ENCODE measurements around the gene KRTAP25-1. TPM values are rescaled to one million over a fixed set of nuclear protein-coding genes. Genes with fewer than 3 reads are reported as not detected.

Gene KRTAP25-1
- total and polyA plus RNA-seq, 2 of the 8 experiments (the other 6 are each of a cell fraction or from before 2014, with no cell fraction given) = not detected

GRCh38 chr21:30337276-30337744, 48.0 kb upstream of the KRTAP25-1 start, which contains the start of gene KRTAP27-1:
KRTAP27-1 (minus strand) TSS chr21:30337694; CDS start chr21:30337668, 26 bp downstream.
- Histone ChIP-seq H2AK5ac (ENCODE audit: low read depth, low read length) (no peak within 1 kb of the TSS), H2BK20ac (ENCODE audit: low read length) (no peak within 1 kb of the TSS), H3K27ac (ENCODE audit: low read depth, low read length) (no peak within 1 kb of the TSS), H2BK5ac (ENCODE audit: low read depth, low read length) (no peak within 1 kb of the TSS), H3K56ac (replicated peaks; ENCODE audit: insufficient read length, low read depth, low read length) (no peak within 1 kb of the TSS), H3K4me2 (ENCODE audit: insufficient read depth in 1 of 2, low read depth in 2 of 2, low read length in 2 of 2) (no peak within 1 kb of the TSS), H2BK120ac (replicated peaks; ENCODE audit: low read depth, low read length) (no peak within 1 kb of the TSS), H2BK12ac (ENCODE audit: low read depth, low read length) (no peak within 1 kb of the TSS), H3K4me3 (ENCODE audit: extremely low read depth in 1 of 4, insufficient read depth in 2 of 4, low read depth in 3 of 4, low read length in 4 of 4) (no peak within 1 kb of the TSS), H3K23ac (ENCODE audit: insufficient read length) (no peak within 1 kb of the TSS), H4K20me1 (replicated peaks in 1 of 2; ENCODE audit: control insufficient read depth in 1 of 2, insufficient read depth in 2 of 2, low read length in 2 of 2) (no peaks in the 10 kb centered on the region), H2BK15ac (ENCODE audit: low read length) (no peak within 1 kb of the TSS), H3K9ac (replicated peaks in 1 of 4; ENCODE audit: extremely low read depth in 1 of 4, low read depth in 3 of 4, low read length in 3 of 4) (no peak within 1 kb of the TSS), H3K14ac (ENCODE audit: insufficient read length) (no peak within 1 kb of the TSS), H3K4me1 (replicated peaks in 1 of 4; ENCODE audit: control insufficient read depth in 3 of 4, insufficient read depth in 4 of 4, low read length in 3 of 4) (no peaks in the 10 kb centered on the region), H2AFZ (ENCODE audit: low read length) (no peak within 1 kb of the TSS), H3K79me1 (ENCODE audit: low read depth, low read length) (no peaks in the 10 kb centered on the region), H4K91ac (replicated peaks; ENCODE audit: insufficient read length, low read length) (no peak within 1 kb of the TSS), H4K8ac (ENCODE audit: extremely low read depth, insufficient read depth, low read length) (no peak within 1 kb of the TSS), H3K4ac (replicated peaks; ENCODE audit: insufficient read length, low read depth, low read length) (no peak within 1 kb of the TSS), H3K27me3 (replicated peaks in 1 of 4; ENCODE audit: control insufficient read depth in 3 of 4, extremely low read depth in 1 of 4, insufficient read depth in 3 of 4, low read length in 3 of 4) (no peaks in the 10 kb centered on the region), H3K36me3 (ENCODE audit: control insufficient read depth in 2 of 4, insufficient read depth in 4 of 4, low read length in 3 of 4) (no peaks in the 10 kb centered on the region), H3K79me2 (ENCODE audit: control insufficient read depth in 1 of 2, insufficient read depth in 2 of 2, low read length in 2 of 2) (no peaks in the 10 kb centered on the region), H3K18ac (ENCODE audit: extremely low read depth, low read length) (no peak within 1 kb of the TSS), H3K9me3 (ENCODE audit: insufficient read depth in 2 of 2, low read depth in 1 of 2, low read length in 1 of 2) (no peaks in the 10 kb centered on the region), H4K5ac (ENCODE audit: insufficient read length, low read depth, low read length) (no peak within 1 kb of the TSS), H3K23me2 (ENCODE audit: low read depth, low read length) (no peaks in the 10 kb centered on the region)
- FAIRE-seq (no peak), DNase-seq (ENCODE audit: low read depth in 1 of 2, low spot score in 2 of 2) (no peak)
- TF ChIP-seq EP300 (IDR thresholded peaks at IDR 0.05; ENCODE audit: borderline replicate concordance in 1 of 2, low read depth in 2 of 2, low read length in 2 of 2) (no peak), RAD21 (IDR thresholded peaks at IDR 0.05 in 1 of 2, conservative IDR thresholded peaks at IDR 0.05 in 1 of 2; ENCODE audit: low read depth in 2 of 2, low read length in 2 of 2) (no peak)
- ChIA-PET POLR2A (ENCODE audit: partially characterized antibody) (no interaction called here), CTCF (ENCODE audit: partially characterized antibody) (interaction anchor here (0.6 to 1.8 kb wide), 3 partner anchors 9 to 126 kb away, joined by 3 to 7 read pairs (median 5); no protein-coding TSS in a partner anchor)
- WGBS, 2 experiments (ENCODE audit: extremely low coverage in 1 of 2, insufficient coverage in 1 of 2, insufficient read length in 1 of 2, insufficient replicate concordance in 2 of 2, low coverage in 1 of 2, low lambda C conversion rate in 2 of 2, missing lambda C conversion rate in 1 of 2) = 92% methylated on average over 6 of the region's 6 CpGs; no CpG with 5 or more reads in 1 of the 2 experiments
